C1 segment of cervical spinal cord (tissue), 14 donors: Measurements from ENCODE around the gene TAF5.
"Not testable (repeated sequence)": the region's sequence is repeated elsewhere in the genome, so short reads cannot be mapped to it uniquely, and the experiment has no call there.

Source experiments
- DNase-seq, 14 donors: peaks; one replicate each; lab custom pipeline; 2025; lab: John Stamatoyannopoulos, UW

The TAF5 gene

DNA sequence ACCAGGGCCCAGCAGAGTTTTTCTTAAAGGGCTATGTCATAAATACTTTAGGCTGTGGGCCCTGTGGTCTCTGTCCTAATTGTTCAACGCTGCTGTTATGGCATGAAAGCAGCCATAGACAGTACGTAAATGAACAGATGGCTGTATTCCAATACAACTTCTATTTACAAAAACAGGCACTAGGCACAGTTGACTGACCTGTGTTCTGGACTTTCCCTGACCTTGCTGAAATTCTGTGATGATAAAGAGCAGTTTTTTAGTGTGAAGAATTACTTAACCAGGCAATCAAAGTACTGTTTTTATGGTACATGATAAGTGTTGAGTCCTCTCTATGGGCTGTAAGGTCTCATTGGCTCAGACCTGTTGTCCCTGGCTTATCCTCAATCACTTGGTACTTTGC lies 45.8 kb downstream of the TAF5 start:
- DNase-seq, result no peak

- no peak for DNase-seq
These were observed 47.8 kb downstream of the TAF5 start for GRCh38 chr10:103415581-103415980.

GRCh38 chr10:103416436-103417147 lies 48.8 kb downstream of the TAF5 start:
- peak in 7 of 14 donors; percentile 3 to 56 (median 6) for DNase-seq

DNA sequence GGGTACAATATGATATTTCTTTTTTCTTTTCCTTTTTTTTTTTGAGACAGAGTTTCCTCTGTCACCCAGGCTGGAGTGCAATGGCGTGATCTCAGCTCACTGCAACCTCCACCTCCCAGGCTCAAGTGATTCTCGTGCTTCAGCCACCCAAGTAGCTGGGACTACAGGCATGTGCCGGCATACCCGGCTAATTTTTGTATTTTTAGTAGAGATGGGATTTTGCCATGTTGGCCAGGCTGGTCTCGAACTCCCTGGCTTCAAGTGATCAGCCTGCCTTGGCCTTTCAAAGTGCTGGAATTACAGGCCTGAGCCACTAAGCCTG lies 49.3 kb downstream of the TAF5 start:
- not testable (repeated sequence) for DNase-seq

DNA sequence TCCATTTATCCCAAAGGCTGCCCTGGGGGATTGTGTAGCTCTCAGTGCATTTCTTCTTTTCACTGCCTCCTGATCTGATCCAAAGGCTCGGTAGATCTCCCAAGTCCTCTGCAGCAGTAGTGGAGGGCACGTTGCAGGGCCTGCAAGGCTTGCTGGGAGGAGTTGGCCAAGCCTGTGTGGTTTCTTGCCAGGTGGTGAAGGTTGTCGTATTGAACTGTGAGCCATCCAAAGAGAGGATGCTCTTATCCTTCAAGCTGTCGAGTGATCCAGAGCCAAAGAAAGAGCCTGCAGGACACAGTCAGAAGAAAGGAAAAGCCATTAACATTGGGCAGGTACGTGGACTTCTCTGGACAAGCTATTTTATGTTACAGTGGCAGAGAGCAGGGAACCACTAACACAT lies 49.8 kb downstream of the TAF5 start:
- peak in 1 of 14 donors; percentile 84 for DNase-seq

- no peak for DNase-seq
These were observed 51.3 kb downstream of the TAF5 start for GRCh38 chr10:103419101-103419500.

GRCh38 chr10:103423748-103424147 lies 56.0 kb downstream of the TAF5 start:
- DNase-seq, result no peak

DNA sequence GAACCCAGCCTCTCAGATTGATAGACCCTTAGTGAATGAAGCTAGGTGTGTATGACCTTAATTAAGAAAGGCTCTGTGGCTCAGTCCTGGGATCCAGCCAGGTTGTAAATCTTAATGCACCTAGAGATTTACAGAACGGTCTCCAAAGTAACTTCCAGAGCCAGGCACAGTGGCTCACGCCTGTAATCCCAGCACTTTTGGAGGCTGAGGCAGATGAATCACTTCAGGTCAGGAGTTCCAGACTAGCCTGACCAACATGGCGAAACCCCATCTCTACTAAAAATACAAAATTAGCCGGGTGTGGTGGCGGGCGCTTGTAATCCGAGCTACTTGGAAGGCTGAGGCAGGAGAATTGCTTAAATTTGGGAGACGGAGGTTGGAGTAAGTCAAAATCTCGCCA lies 60.1 kb downstream of the TAF5 start:
- no peak for DNase-seq

DNA sequence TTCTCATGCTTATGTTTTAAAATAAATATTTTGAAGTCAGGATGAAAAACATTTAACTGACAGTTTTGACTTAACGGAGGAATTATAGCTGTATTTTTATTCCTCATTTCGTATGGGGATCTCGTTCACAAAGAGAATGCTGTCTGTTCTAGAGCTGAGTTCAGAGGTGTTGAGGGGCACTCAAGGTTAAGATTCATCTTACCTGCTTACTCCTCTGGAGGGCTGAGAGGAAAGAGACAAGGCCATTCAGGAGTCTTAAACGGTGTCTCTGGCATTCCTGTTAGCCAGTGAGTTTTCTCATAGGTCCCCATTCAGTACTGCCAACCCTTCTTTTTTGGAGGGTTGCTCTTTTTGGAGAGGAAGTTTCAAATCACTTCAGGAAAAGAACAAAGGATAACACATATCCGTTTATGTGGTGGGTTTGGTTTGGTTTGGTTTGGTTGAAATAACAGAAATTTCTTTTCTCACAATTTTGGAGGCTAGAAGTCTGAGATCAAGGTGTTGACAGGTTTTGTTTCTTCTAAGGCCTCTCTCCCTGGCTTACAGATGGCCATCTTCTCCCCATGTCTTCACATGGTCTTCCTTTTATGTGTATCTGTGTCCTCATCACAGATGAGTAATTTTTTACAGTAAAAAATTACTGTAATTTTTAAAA lies 61.3 kb downstream of the TAF5 start:
- no peak for DNase-seq

- no peak for DNase-seq
These were observed 61.9 kb downstream of the TAF5 start for GRCh38 chr10:103429647-103430046.

DNA sequence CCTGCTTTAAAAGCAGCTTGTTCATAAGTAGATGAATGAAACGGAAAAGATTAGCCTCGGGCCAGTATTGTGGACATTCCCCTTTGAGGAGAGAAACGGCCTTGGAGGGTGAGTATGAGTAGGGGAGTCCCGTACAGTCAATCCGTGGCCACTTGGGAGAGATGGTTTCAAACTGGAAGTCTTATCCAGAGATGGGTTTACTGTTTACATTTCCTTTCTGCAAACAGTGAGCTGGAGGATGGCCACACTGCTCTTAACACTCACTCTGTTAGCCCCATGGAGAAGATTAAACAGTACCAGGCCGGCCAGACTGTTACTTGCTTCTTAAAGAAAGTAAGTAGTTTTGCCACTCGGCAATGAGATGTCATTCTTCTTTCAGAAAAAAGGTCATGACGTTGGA lies 64.1 kb downstream of the TAF5 start:
- no peak for DNase-seq

- DNase-seq, result no peak
These were observed 66.1 kb downstream of the TAF5 start for GRCh38 chr10:103433858-103434257.
